ENCODE data around the gene ME3.

ME3 gene

DNA sequence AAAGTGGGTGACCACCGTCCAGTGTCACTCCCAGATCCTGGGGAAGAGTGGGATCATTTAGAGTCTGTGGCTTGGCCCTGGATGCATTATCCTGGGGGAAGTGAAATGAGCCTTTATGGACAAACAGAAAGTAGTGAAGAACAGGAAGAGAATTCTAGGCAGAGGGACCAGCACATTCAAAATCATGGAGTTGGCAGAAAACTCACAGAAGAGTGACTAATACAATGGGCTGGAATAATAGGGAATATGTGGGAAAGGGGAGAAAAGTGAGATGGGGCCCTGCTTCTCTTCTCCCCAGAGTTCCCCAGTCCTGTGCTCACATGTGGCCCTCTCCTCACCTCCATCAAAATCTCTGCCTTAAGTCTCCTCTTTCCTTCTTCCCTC is 213.4 kb downstream of the ME3 start:
- no peaks in the 10 kb centered on the region for H3K27me3 ChIP-seq (replicated peaks; ENCODE audit: control insufficient read depth, insufficient read depth, low read length)
- no peak for DNase-seq (ENCODE audit: extremely low read depth, insufficient read length)
- TF ChIP-seq, protein P1, sequence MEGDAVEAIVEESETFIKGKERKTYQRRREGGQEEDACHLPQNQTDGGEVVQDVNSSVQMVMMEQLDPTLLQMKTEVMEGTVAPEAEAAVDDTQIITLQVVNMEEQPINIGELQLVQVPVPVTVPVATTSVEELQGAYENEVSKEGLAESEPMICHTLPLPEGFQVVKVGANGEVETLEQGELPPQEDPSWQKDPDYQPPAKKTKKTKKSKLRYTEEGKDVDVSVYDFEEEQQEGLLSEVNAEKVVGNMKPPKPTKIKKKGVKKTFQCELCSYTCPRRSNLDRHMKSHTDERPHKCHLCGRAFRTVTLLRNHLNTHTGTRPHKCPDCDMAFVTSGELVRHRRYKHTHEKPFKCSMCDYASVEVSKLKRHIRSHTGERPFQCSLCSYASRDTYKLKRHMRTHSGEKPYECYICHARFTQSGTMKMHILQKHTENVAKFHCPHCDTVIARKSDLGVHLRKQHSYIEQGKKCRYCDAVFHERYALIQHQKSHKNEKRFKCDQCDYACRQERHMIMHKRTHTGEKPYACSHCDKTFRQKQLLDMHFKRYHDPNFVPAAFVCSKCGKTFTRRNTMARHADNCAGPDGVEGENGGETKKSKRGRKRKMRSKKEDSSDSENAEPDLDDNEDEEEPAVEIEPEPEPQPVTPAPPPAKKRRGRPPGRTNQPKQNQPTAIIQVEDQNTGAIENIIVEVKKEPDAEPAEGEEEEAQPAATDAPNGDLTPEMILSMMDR (IDR thresholded peaks at IDR 0.05; ENCODE audit: insufficient read depth, low read length, poor library complexity, severe bottlenecking), result no peak
- H3K36me3 ChIP-seq (ENCODE audit: control insufficient read depth, insufficient read depth, low read length), result no peaks in the 10 kb centered on the region
- H3K4me3 ChIP-seq (replicated peaks; ENCODE audit: low read depth, low read length), result no peak overlapping the region

DNA sequence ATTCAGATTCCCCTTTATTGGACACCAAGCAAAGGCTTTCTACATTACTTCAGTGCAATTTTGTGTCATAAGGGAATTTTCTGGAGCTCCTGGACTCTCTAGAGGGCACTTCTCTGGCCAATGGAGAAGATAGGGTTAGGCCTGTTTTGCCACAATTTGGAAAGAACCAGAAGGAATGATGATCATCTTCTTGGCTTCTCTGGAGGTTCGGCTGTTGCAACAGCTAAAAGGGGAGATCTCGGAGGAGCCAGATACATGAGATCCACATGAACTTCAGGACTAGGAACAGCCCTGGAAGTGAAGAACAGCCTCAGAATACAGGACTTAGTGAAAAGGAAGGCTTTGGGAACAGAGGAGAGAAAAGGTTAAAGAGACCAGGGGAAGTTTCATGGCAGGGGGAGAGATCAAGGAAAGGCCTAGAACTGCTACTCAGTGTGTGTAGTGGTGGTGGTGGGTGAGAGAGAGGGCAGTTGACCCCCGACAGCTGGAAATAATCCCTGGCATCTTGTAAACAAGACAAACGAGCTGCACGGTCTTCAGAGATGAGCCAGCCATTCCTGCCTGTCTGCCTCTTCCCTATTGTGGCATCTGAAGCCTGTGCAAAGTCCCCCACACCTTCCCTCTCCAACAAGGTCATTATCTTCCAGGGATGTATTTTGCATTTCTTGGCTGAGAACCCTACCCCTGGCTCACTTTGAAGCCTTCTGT is 214.0 kb downstream of the ME3 start:
- TF ChIP-seq, protein P1 (IDR thresholded peaks at IDR 0.05; ENCODE audit: insufficient read depth, low read length, poor library complexity, severe bottlenecking), result no peak
- DNase-seq (ENCODE audit: extremely low read depth, insufficient read length), result no peak
- Histone ChIP-seq H3K4me3 (replicated peaks; ENCODE audit: low read depth, low read length) (no peak overlapping the region), H3K27me3 (replicated peaks; ENCODE audit: control insufficient read depth, insufficient read depth, low read length) (no peaks in the 10 kb centered on the region), H3K36me3 (ENCODE audit: control insufficient read depth, insufficient read depth, low read length) (no peaks in the 10 kb centered on the region)

DNA sequence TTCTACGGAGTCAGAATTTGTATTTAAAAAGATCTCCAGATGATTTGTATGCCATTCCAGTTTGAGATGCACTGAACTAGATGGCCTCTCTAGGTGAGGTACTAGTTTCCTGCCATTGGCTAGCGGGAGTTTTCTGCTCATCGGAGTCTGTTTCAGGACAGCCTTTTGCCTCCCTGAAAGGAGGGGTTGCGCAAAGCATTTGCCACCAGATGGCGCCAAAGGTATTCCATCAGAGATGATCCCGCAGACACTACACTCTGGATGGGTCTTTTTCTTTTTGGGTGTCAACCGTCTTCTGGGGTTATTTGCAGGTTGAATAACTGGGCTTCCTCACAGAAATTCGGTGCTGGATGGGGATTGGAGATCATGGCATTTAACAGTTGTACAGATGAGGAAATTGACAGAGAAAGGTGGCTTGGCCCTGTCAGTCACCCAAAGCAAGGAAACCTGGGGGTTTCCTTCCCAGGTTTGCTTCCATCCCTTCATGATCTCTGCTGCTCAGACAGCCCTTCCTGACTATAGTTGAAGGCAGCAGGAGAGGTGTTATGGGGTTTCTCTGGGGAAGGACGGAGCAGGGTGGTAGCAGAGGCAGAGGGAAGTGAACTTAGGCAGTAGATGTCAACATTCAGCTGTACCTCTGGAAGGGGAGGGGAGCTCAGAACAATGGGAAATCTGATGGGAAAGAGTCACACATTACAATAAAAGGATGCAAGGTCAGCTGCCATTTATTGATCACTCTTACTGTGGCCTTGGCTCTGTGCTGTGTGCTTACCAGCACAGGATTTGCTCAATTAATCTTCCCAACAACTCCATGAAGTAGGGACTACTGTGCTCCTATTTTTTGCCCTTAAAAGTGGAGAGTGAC is 216.1 kb downstream of the ME3 start:
- TF ChIP-seq, protein P1 (IDR thresholded peaks at IDR 0.05; ENCODE audit: insufficient read depth, low read length, poor library complexity, severe bottlenecking), result peak; percentile 83
- Histone ChIP-seq H3K4me3 (replicated peaks; ENCODE audit: low read depth, low read length) (no peak overlapping the region), H3K27me3 (replicated peaks; ENCODE audit: control insufficient read depth, insufficient read depth, low read length) (no peaks in the 10 kb centered on the region), H3K36me3 (ENCODE audit: control insufficient read depth, insufficient read depth, low read length) (no peaks in the 10 kb centered on the region)
- DNase-seq (ENCODE audit: extremely low read depth, insufficient read length), result no peak

DNA sequence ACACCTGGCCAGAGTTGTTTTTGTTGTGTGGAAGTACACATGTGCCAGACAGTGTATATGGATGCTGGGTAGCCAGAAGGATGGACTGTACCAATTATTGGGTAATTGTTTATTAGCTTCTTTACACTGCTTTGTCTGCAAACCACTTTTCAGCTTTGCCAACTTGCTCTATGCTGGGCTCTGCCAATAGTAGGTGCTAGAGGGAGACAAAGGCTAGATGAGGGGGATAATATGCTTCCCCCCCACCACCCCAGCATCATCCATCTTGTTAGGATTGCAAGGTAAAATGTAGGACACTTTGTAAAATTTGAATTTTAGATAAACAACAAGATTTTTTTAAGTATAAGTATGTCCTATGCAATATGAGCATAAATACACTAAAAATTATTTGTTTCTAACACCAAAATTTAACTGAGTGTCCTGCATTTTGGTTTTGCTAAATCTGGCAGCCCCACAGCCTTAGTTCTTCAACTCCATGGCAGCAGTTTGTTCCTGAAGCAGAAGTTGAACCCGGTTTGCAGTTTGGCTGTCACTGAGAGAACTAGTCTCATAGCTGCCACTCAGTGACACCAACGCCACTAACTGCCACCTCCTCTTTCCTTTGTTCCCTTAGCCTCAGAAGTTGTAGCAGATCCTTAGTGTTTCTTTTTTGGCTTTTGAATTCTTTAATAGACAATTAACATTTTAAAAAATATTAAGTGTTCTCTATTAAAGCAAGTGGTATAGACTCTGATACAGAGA is 219.0 kb downstream of the ME3 start:
- H3K4me3 ChIP-seq (replicated peaks; ENCODE audit: low read depth, low read length), result no peak overlapping the region
- H3K27me3 ChIP-seq (replicated peaks; ENCODE audit: control insufficient read depth, insufficient read depth, low read length), result no peaks in the 10 kb centered on the region
- no peaks in the 10 kb centered on the region for H3K36me3 ChIP-seq (ENCODE audit: control insufficient read depth, insufficient read depth, low read length)
- DNase-seq (ENCODE audit: extremely low read depth, insufficient read length), result no peak
- TF ChIP-seq, protein P1 (IDR thresholded peaks at IDR 0.05; ENCODE audit: insufficient read depth, low read length, poor library complexity, severe bottlenecking), result peak; percentile 17

DNA sequence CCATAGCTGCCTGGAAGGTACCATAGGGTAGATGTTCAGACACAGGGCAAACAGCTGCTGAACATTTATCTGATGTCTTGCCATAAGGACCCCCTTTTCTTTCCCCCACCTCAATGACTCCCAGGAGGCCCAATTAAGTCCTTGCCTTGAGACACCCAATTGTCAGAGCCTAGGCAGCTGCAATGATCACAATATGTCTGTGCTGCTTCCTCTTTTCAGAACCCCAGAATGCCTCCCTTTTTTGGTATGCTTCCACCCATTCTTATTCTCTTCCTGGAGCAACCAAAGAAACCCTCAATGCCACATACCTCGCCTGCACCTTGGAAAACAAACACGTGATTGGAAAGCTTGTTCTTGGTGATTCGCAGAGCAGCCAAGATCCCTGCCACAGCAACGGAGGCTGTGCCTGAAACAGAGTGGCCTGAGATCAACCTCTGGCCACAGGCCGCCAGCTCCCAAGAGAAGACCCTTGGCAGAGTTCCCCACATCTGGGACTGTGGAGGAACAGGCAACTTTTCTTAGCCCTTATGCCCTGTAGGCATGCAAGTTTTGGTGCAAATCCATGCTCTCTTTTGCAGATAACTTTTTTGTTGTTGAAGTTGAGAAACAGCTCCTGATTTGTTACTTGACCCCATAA is 222.3 kb downstream of the ME3 start:
- Histone ChIP-seq H3K27me3 (replicated peaks; ENCODE audit: control insufficient read depth, insufficient read depth, low read length) (no peaks in the 10 kb centered on the region), H3K4me3 (replicated peaks; ENCODE audit: low read depth, low read length) (no peak overlapping the region), H3K36me3 (ENCODE audit: control insufficient read depth, insufficient read depth, low read length) (no peaks in the 10 kb centered on the region)
- no peak for DNase-seq (ENCODE audit: extremely low read depth, insufficient read length)
- TF ChIP-seq, protein P1 (IDR thresholded peaks at IDR 0.05; ENCODE audit: insufficient read depth, low read length, poor library complexity, severe bottlenecking), result no peak

All from GM06990 (cell line).